GM12865 (cell line): ENCODE measurements around the gene PLEKHA1.

Source experiments
- DNase-seq: peaks from one replicate; pipeline ENCODE4 v3.0.0; 2010; ENCODE audit warnings: low read depth
- H3K4me3 ChIP-seq: 2 replicates; pipeline ENCODE4 v1.5.1; 2011; ENCODE audit warnings: mild to moderate bottlenecking, low read depth, low read length, control low read depth
- CTCF ChIP-seq: IDR thresholded peaks from 2 replicates; pipeline ENCODE4 v1.5.1; 2011; ENCODE audit warnings: low read length, control low read depth, low read depth, inconsistent platforms; ENCODE audit not compliant: insufficient read depth; ENCODE audit errors: missing control alignments

Gene PLEKHA1

GRCh38 chr10:122449153-122449552, 74.6 kb downstream of the PLEKHA1 start:
- no peak overlapping the region for H3K4me3 ChIP-seq
- TF ChIP-seq CTCF: no peak
- DNase-seq: no peak

GRCh38 chr10:122450353-122450990, 76.0 kb downstream of the PLEKHA1 start:
- DNase-seq: no peak
- TF ChIP-seq CTCF: no peak
- H3K4me3 ChIP-seq: no peak overlapping the region

- no peak for DNase-seq
- H3K4me3 ChIP-seq: no peak overlapping the region
- TF ChIP-seq CTCF: no peak
Measured at GRCh38 chr10:122454071-122454470, 79.6 kb downstream of the PLEKHA1 start.

- no peak within 1 kb of the TSS for H3K4me3 ChIP-seq
- DNase-seq: no peak
- no peak for TF ChIP-seq CTCF
Measured at GRCh38 chr10:122454603-122455080, 80.1 kb downstream of the PLEKHA1 start, which contains the start of gene ARMS2. Gene ARMS2 (plus strand): TSS chr10:122454653. CDS start chr10:122454728, 75 bp downstream.

- DNase-seq: no peak
- H3K4me3 ChIP-seq: no peak overlapping the region
- no peak for TF ChIP-seq CTCF
Measured at GRCh38 chr10:122455376-122456079, 81.0 kb downstream of the PLEKHA1 start.

- DNase-seq: no peak
- no peak overlapping the region for H3K4me3 ChIP-seq
- TF ChIP-seq CTCF: no peak
Measured at GRCh38 chr10:122457934-122458333, 83.4 kb downstream of the PLEKHA1 start.
